ENCODE results near the gene PKD2L1.
"Not testable (repeated sequence)": the region's sequence is repeated elsewhere in the genome, so short reads cannot be mapped to it uniquely, and the experiment has no call there.

Gene PKD2L1

GRCh38 chr10:100286051-100287033, 43.7 kb downstream of the PKD2L1 start, which contains the start of gene BLOC1S2:
BLOC1S2 (minus strand) TSS chr10:100286680; CDS start chr10:100286659, 21 bp downstream.
- DNase-seq (ENCODE audit: low read depth): peak; percentile 81

DNA sequence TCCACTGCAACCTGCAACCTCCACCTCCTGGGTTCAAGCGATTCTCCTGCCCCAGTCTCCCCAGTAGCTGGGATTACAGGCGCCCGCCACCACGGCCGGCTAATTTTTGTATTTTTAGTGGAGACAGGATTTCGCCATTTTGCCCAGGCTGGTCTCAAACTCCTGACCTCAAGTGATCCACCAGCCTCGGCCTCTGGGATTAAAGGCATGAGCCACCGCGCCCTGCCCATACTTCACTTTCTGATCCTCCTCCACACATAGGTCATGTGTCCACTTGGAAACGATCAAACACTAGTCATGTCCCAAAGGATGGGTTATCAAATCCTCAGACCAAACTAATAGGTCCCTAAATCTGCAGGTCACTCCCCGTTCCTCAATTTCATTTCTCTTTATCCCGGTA, 44.7 kb downstream of the PKD2L1 start:
- DNase-seq (ENCODE audit: low read depth): not testable (repeated sequence)

GRCh38 chr10:100282907-100283306, 47.1 kb downstream of the PKD2L1 start:
- DNase-seq (ENCODE audit: low read depth): no peak

DNA sequence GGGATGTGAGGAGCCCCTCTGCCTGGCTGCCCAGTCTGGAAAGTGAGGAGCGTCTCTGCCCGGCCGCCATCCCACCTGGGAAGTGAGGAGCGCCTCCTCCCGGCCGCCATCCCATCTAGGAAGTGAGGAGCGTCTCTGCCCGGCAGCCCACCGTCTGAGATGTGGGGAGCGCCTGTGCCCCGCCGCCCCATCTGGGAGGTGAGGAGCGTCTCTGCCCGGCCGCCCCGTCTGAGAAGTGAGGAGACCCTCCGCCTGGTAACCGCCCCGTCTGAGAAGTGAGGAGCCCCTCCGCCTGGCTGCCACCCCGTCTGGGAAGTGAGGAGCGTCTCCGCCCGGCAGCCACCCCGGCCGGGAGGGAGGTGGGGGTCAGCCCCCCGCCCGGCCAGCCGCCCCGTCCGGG, 53.1 kb downstream of the PKD2L1 start:
- not testable (repeated sequence) for DNase-seq (ENCODE audit: low read depth)

DNA sequence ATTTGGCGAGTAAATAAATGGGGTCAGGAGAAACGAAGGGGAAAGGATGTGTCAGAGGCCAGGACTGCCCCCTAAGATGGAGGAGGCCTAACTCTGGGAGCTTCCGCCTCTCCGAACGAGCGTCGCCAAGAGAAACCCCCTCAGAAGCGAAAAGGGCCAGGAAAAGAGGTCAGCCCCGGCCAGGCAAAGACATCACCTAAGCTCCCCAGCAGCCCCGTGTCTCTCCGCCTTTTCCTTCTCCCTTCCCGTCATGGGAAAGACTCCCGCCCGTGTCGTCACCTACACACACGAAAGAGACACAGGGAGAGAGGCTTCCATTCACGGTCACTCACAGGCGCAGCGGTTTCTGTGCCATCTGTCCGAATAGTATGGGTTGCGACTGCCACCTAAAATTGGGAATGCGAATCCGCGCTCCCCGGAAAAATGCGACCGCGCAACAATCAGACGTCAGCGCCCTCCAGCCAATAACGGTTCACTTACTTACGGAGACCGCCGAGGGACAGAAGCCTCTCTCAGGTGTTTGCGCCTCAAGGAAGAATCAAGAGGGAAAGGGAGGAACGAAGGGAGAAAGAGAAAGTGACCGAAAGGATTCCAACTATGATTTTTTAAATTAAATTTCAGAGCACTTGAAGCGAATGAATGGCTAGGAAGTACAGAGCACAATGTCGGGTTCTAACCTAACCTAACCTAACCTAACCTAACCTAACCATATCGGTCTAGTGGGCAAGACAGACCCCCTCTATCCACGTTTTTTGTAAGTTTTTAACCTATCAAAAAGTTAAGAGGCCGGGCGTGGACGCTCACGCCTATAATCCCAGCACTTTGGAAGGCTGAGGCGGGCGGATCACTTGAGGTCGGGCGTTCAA, 62.6 kb downstream of the PKD2L1 start, which contains the start of gene CWF19L1:
Gene CWF19L1 (minus strand): TSS at position 400 of the 866 bp plus-strand sequence. CDS start 45 bp downstream, at position 355.
- peak; percentile 36 for DNase-seq (ENCODE audit: low read depth)

GRCh38 chr10:100265821-100266485, 64.1 kb downstream of the PKD2L1 start:
- DNase-seq (ENCODE audit: low read depth): no peak

- no peak for DNase-seq (ENCODE audit: low read depth)
Measured at GRCh38 chr10:100254191-100254590, 75.8 kb downstream of the PKD2L1 start.

GRCh38 chr10:100253041-100253440, 77.0 kb downstream of the PKD2L1 start:
- DNase-seq (ENCODE audit: low read depth): no peak

GRCh38 chr10:100248820-100249219, 81.2 kb downstream of the PKD2L1 start:
- no peak for DNase-seq (ENCODE audit: low read depth)

DNA sequence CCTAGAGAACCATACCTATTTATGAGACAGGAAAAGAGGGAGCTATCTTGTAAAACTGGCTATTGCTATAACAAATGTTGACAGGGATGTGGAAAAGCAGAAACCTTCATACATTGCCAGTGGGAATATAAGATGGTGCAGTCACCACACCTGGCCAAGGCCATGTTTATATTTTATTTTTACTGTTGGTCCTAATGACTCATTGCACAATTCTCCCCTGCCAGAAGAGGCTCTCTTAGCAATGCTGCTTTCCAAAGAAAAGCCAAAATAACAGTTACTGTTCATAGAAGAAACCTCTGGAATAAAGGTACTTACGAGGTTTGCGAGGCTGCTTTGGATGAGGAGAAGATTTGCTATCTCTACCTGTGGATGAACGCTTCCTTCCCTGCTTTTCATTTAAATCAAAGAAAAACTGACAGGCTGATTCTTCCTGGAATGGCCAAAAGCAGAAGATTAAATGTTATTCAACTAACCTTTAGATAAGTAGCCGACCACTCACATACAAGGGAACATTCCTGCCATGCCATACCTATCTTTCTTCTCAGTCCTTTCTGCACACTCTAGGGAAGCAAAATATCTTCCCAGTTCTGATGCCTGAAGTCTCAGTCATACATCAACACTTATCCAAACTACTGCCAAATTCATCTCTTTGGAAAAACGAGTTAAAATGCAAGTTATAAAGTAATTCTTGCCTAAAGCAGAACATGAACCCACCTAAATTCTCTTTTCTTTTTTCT, 84.4 kb downstream of the PKD2L1 start:
- DNase-seq (ENCODE audit: low read depth): no peak

DNA sequence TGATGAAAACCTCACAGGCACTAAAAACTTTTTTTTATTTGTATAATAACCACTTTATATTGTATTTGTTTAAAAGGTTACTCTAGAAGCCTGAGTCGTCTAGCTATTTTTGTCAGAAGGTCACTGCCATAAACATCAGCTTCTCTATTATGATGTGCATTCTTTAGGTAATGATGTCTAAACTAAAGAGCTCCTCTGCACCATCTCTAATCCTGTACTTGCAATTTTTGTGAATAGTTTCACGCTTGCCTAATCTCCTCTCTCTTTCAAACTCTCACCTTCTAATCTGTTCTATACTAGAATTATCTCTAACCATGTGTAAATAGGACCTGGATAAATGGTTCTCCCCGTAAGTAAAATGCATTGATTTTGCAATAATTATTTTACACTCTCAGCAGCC, 90.2 kb downstream of the PKD2L1 start:
- DNase-seq (ENCODE audit: low read depth): no peak

DNA sequence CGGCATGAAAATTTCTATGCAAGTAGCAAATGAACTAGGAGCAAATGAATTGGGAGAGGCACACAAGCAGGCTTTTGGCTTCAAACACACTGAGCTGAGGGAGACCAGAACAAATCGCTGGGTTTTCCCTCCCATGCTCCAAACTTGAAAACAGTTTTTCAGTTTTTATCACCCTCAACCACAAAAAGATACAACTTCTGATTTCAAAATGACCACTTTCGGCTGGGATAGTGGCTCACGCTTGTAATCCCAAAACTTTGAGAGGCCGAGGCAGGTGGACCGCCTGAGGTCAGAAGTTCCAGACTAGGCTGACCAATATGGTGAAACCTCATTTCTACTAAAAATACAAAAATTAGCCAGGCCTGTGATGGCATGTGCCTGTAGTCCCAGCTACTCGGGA, 91.6 kb downstream of the PKD2L1 start:
- DNase-seq (ENCODE audit: low read depth): no peak

All from activated gamma-delta T cell treated with anti-CD3 and anti-CD28 coated beads, Interleukin-2, amount 50 U/mL, for 16 hours (primary cell).